DMS79 treated with DMSO at 0.1 percent for 48 hours (cell line): ENCODE results near the gene FCHO2.
"Not testable (repeated sequence)": the region's sequence is repeated elsewhere in the genome, so short reads cannot be mapped to it uniquely, and the experiment has no call there.

Experiments used
- DNase-seq: peaks from one replicate; lab custom pipeline; 2025; lab: John Stamatoyannopoulos, UW

FCHO2 gene

GRCh38 chr5:72955768-72956323 is at the start of gene FCHO2:
Gene FCHO2 (plus strand): TSS chr5:72956041. CDS start chr5:72956097, 56 bp downstream.
- peak; percentile 79 for DNase-seq

- DNase-seq = no peak
Observed at GRCh38 chr5:72906806-72907205, 49.0 kb upstream of the FCHO2 start.

- DNase-seq = no peak
Observed at GRCh38 chr5:72908664-72909063, 47.2 kb upstream of the FCHO2 start.

- DNase-seq = no peak
Observed at GRCh38 chr5:72917371-72917776, 38.5 kb upstream of the FCHO2 start.

- peak; percentile 19 for DNase-seq
Observed at GRCh38 chr5:72920690-72921502, 34.9 kb upstream of the FCHO2 start.

GRCh38 chr5:72921886-72922285 is 34.0 kb upstream of the FCHO2 start:
- no peak for DNase-seq

GRCh38 chr5:72922422-72922821 is 33.4 kb upstream of the FCHO2 start:
- no peak for DNase-seq

- no peak for DNase-seq
Observed at GRCh38 chr5:72925336-72926010, 30.4 kb upstream of the FCHO2 start.

- not testable (repeated sequence) for DNase-seq
Observed at GRCh38 chr5:72932686-72933085, 23.2 kb upstream of the FCHO2 start.

GRCh38 chr5:72934953-72935725 is 20.7 kb upstream of the FCHO2 start:
- not testable (repeated sequence) for DNase-seq

- DNase-seq = no peak
Observed at GRCh38 chr5:72936893-72937292, 18.9 kb upstream of the FCHO2 start.

GRCh38 chr5:72937517-72938061 is 18.3 kb upstream of the FCHO2 start:
- no peak for DNase-seq

- no peak for DNase-seq
Observed at GRCh38 chr5:72938206-72938605, 17.6 kb upstream of the FCHO2 start.

GRCh38 chr5:72940082-72940481 is 15.8 kb upstream of the FCHO2 start:
- no peak for DNase-seq

- DNase-seq = no peak
Observed at GRCh38 chr5:72943307-72943706, 12.5 kb upstream of the FCHO2 start.

- DNase-seq = peak; percentile 4
Observed at GRCh38 chr5:72947498-72947897, 8.3 kb upstream of the FCHO2 start.

GRCh38 chr5:72949481-72949880 is 6.4 kb upstream of the FCHO2 start:
- peak; percentile 4 for DNase-seq

GRCh38 chr5:72951671-72952468 is 4.0 kb upstream of the FCHO2 start:
- DNase-seq = peak; percentile 38

GRCh38 chr5:72954389-72954788 is 1.5 kb upstream of the FCHO2 start:
- DNase-seq = no peak

- no peak for DNase-seq
Observed at GRCh38 chr5:72955143-72955767, 586 bp upstream of the FCHO2 start.
